K562 (cell line): Measurements from ENCODE around the gene GAS2L1. TPM values are rescaled to one million over a fixed set of nuclear protein-coding genes. Genes with fewer than 3 reads are reported as not detected.

Experiments used
- ATAC-seq: fragments of 200-7000 bp; cut with Tn5 transposase; 3 replicates; pipeline ENCODE4 v1.9.1; 2020; ENCODE audit warnings: moderate library complexity
- BruUV-seq: library from RNA; stranded (reverse); fragments of 400-500 nt; replicated peaks from 2 replicates; lab custom pipeline; 2021; lab: Mats Ljungman, UMichigan
- CTCF ChIA-PET: fragments of 300-600 bp; formaldehyde crosslinking; extraction: SDS; loops from one replicate; lab custom pipeline; 2021; ENCODE audit warnings: low intra/inter-chr PET ratio; lab: Yijun Ruan, JAX
- POLR2A ChIA-PET: fragments of 300-600, 350-650 bp; sonication (Branson Sonifier 250); formaldehyde crosslinking; extraction: SDS; loops from one replicate; lab custom pipeline; 2021; ENCODE audit warnings: antibody characterized with exemption, inconsistent platforms; lab: Yijun Ruan, JAX
- DNase-seq, 4 experiments: peaks; one replicate each; pipeline versions ENCODE4 v3.0.0 to v3.0.0-alpha.2; 2011 to 2018; ENCODE audit warnings: low spot score in 3 of 4, mixed read lengths in 3 of 4; ENCODE audit errors: extremely low read depth in 1 of 4
- FAIRE-seq: peaks from 2 replicates; lab custom pipeline; 2011; peaks lifted over from hg19 to GRCh38; lab: Jason Lieb, UNC
- H2AFZ ChIP-seq: 2 replicates; pipeline ENCODE4 v1.6.0; 2011; ENCODE audit warnings: low read depth, low read length, control low read depth, inconsistent platforms
- H3K27ac ChIP-seq: fragments of 200-600 bp; 3 replicates; pipeline ENCODE4 v1.8.0; 2011; ENCODE audit warnings: low read depth, mild to moderate bottlenecking, control low read depth, inconsistent platforms, low read length, moderate library complexity, mixed read lengths; ENCODE audit errors: extremely low read depth
- H3K27me3 ChIP-seq, 2 experiments: fragments of 300-600 bp in 1 of 2; 2 replicates in 1 of 2; 3 replicates in 1 of 2; pipeline versions ENCODE4 v1.6.0 to v1.8.0; 2011; ENCODE audit warnings: inconsistent platforms in 2 of 2, low read length in 2 of 2, mild to moderate bottlenecking in 1 of 2, mixed read lengths in 1 of 2, moderate library complexity in 1 of 2; ENCODE audit not compliant: control insufficient read depth in 2 of 2, insufficient read depth in 2 of 2
- H3K36me3 ChIP-seq: fragments of 300-600 bp; 3 replicates; pipeline ENCODE4 v1.8.0; 2011; ENCODE audit warnings: mild to moderate bottlenecking, low read length, inconsistent platforms; ENCODE audit not compliant: control insufficient read depth, insufficient read depth
- H3K4me1 ChIP-seq, 2 experiments: fragments of 200-600 bp in 1 of 2; replicated peaks in 1 of 2; 2 replicates in 1 of 2; 3 replicates in 1 of 2; pipeline versions ENCODE4 v1.5.1 to v1.8.0; 2011; ENCODE audit warnings: inconsistent platforms in 2 of 2, low read length in 2 of 2, mild to moderate bottlenecking in 1 of 2, mixed read lengths in 1 of 2, moderate library complexity in 1 of 2; ENCODE audit not compliant: control insufficient read depth in 2 of 2, insufficient read depth in 2 of 2
- H3K4me2 ChIP-seq: 2 replicates; pipeline ENCODE4 v1.6.1; 2011; ENCODE audit warnings: low read length, control low read depth, inconsistent platforms, mixed read lengths; ENCODE audit not compliant: insufficient read depth
- H3K4me3 ChIP-seq: fragments of 200-600 bp; sonication (generic), shearing (Covaris generic); 2 replicates; pipeline ENCODE4 v1.5.1; 2016; ENCODE audit warnings: control low read depth, inconsistent platforms
- H3K79me2 ChIP-seq: fragments of 200-600 bp; 3 replicates; pipeline ENCODE4 v1.8.0; 2011; ENCODE audit warnings: low read length, inconsistent platforms; ENCODE audit not compliant: control insufficient read depth, insufficient read depth
- H3K9ac ChIP-seq, 2 experiments: 2 replicates each; pipeline versions ENCODE4 v1.6.0 to v1.6.1; 2011; ENCODE audit warnings: low read depth in 2 of 2, low read length in 2 of 2, control low read depth in 1 of 2, inconsistent platforms in 1 of 2, mild to moderate bottlenecking in 1 of 2, mixed read lengths in 1 of 2; ENCODE audit not compliant: insufficient read depth in 1 of 2
- H3K9me1 ChIP-seq: one replicate; pipeline ENCODE4 v1.6.0; 2011; ENCODE audit warnings: inconsistent platforms, mild to moderate bottlenecking, low read length, moderate library complexity; ENCODE audit not compliant: control insufficient read depth, insufficient read depth
- H3K9me3 ChIP-seq: replicated peaks from 2 replicates; pipeline ENCODE4 v1.5.1; 2011; ENCODE audit warnings: low read depth, low read length, inconsistent platforms; ENCODE audit not compliant: control insufficient read depth, insufficient read depth
- H4K20me1 ChIP-seq: replicated peaks from 2 replicates; pipeline ENCODE4 v1.6.1; 2011; ENCODE audit warnings: low read length, inconsistent platforms, mixed read lengths; ENCODE audit not compliant: control insufficient read depth, insufficient read depth
- ATF3 ChIP-seq, 2 experiments: fragments of 450-650 bp in 1 of 2; sonication (generic) in 1 of 2; formaldehyde crosslinking in 1 of 2; IDR thresholded peaks in 1 of 2; conservative IDR thresholded peaks in 1 of 2; 2 replicates each; pipeline versions ENCODE4 v1.6.1 to v1.8.1; 2016 to 2023; ENCODE audit warnings: mild to moderate bottlenecking in 2 of 2, moderate library complexity in 2 of 2, inconsistent platforms in 1 of 2, missing genetic modification reagents in 1 of 2
- DDX20 ChIP-seq: fragments of 450-650 bp; IDR thresholded peaks from 2 replicates; pipeline ENCODE4 v1.6.1; 2016; ENCODE audit warnings: missing genetic modification characterization, low read depth, mild to moderate bottlenecking, missing compliant biosample characterization, moderate library complexity
- FOXK2 ChIP-seq, 2 experiments: fragments of 450-650 bp; IDR thresholded peaks in 1 of 2; conservative IDR thresholded peaks in 1 of 2; 2 replicates each; pipeline ENCODE4 v1.6.1; 2016; ENCODE audit warnings: low read depth in 2 of 2, mild to moderate bottlenecking in 1 of 2
- FUS ChIP-seq: fragments of 200-400 bp; formaldehyde crosslinking; optimal IDR thresholded peaks from 2 replicates; pipeline ENCODE3; 2017; ENCODE audit warnings: low read depth, low read length
- HNRNPUL1 ChIP-seq: fragments of 200-400 bp; formaldehyde crosslinking; IDR thresholded peaks from 2 replicates; pipeline ENCODE4 v1.6.1; 2017; ENCODE audit warnings: low read length
- KLF1 ChIP-seq: fragments of 450-650 bp; IDR thresholded peaks from 2 replicates; pipeline ENCODE4 v1.6.1; 2016; ENCODE audit warnings: missing genetic modification characterization, missing compliant biosample characterization
- NCOA1 ChIP-seq: fragments of 450-650 bp; IDR thresholded peaks from 2 replicates; pipeline ENCODE4 v1.6.1; 2016; ENCODE audit warnings: low read depth
- NR2C1 ChIP-seq, 2 experiments: fragments of 450-650 bp; IDR thresholded peaks; 2 replicates each; pipeline ENCODE4 v1.6.1; 2017; ENCODE audit warnings: mild to moderate bottlenecking in 2 of 2, antibody characterized with exemption in 1 of 2, inconsistent platforms in 1 of 2, missing compliant biosample characterization in 1 of 2, missing genetic modification characterization in 1 of 2
- RERE ChIP-seq: sonication (generic); formaldehyde crosslinking; IDR thresholded peaks from 2 replicates; pipeline ENCODE4 v1.8.0; 2023; ENCODE audit warnings: missing genetic modification reagents, mild to moderate bottlenecking, borderline replicate concordance
- in situ Hi-C: fragments of 300-500 bp; cut with MboI; formaldehyde crosslinking; loops from 4 replicates; pipeline ENCODE4 v1.15.0; 2018; ENCODE audit warnings: inconsistent platforms, mixed read lengths
- intact Hi-C: fragments of 100-400 bp; cut with micrococcal nuclease; formaldehyde crosslinking; loops from 2 replicates; pipeline ENCODE4 v1.14.2; 2022
- polyA plus RNA-seq, 8 experiments: library from polyadenylated mRNA; depleted of rRNA in 4 of 8; stranded (reverse) in 5 of 8; unstranded in 3 of 8; fragments of >200 nt; fragmentation: Nextera tagmentation in 2 of 8; fragmentation: Illumina TruSeq in 1 of 8; extraction: Ambion mirVana in 2 of 8; extraction: Trizol in 1 of 8; gene quantifications; 2 replicates each; pipeline versions ENCODE4 v1.2.1 to v1.2.3, GENCODE V29; 2011 to 2014; ENCODE audit warnings: inconsistent platforms in 1 of 8, missing spikeins in 1 of 8
- total RNA-seq, 7 experiments: library from RNA; depleted of rRNA in 6 of 7; stranded (reverse); fragments of >200 nt in 6 of 7; fragmentation: Illumina TruSeq in 2 of 7; extraction: Trizol in 2 of 7; gene quantifications; 2 replicates each; pipeline versions ENCODE4 v1.2.1 to v1.2.3, GENCODE V29; 2011 to 2021; ENCODE audit warnings: low replicate concordance in 1 of 7

GAS2L1 gene
- total and polyA plus RNA-seq, 9 of the 15 experiments (the other 6 are each of a cell fraction or from before 2014, with no cell fraction given): 0.56 to 19.7 (median 3.2) TPM

DNA sequence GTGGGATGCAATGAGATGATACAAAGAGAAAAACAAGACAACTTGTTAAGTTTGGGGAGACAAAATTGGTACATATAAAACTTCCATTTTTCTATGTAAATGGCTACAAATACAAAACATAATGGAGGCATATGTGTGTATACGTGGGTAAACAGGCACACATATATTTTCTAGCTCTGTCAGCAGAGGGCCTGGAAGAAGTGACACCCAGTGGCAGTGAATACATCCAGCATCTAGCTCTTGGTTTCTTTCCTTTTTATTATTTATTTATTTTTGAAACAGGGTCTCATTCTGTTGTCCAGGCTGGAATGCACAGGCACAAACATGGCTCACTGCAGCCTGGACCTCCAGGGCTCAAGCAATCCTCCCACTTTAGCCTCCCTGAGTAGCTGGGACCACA, 14.1 kb downstream of the GAS2L1 start (continued):
- TF ChIP-seq RERE (CRISPR knock-in tag) (no peak), FOXK2 (conservative IDR thresholded peaks at IDR 0.05 in 1 of 2, IDR thresholded peaks at IDR 0.05 in 1 of 2; ENCODE audit: low read depth in 2 of 2) (0 out of 4 replicates have a peak, but pooled peaks of 1 of the 2 experiments have one; percentile 30), KLF1 (tag) (no peak), NR2C1 (IDR thresholded peaks at IDR 0.05) (no peak), NR2C1 (tag; IDR thresholded peaks at IDR 0.05) (no peak)

- ChIA-PET CTCF (interaction anchor here (0.7 kb wide), 1 partner anchor 723 kb away, joined by 3 read pairs; no protein-coding TSS in a partner anchor), POLR2A (interaction anchor here (0.6 kb wide), 1 partner anchor 691 kb away, joined by 3 read pairs; no protein-coding TSS in a partner anchor)
- no peak overlapping the region for H3K4me3 ChIP-seq
- H3K36me3 ChIP-seq: peaks cover 16% of the 10 kb centered on the region; the same call in 1 of the 3 replicates
- intact Hi-C loops (no loop called here), in situ Hi-C loops (no loop called here)
- H2AFZ ChIP-seq: no peak overlapping the region
- no peaks in the 10 kb centered on the region for H3K79me2 ChIP-seq
- H3K4me1 ChIP-seq: no peaks in the 10 kb centered on the region; a peak in 1 of 5 replicates
- no peaks in the 10 kb centered on the region for H3K9me1 ChIP-seq
- no peaks in the 10 kb centered on the region for H3K27me3 ChIP-seq
- ATAC-seq: no peak
- H3K9ac ChIP-seq: no peak overlapping the region
- BruUV-seq: no TSS peak
- no peaks in the 10 kb centered on the region for H3K9me3 ChIP-seq
- no peak overlapping the region for H3K4me2 ChIP-seq
- DNase-seq: no peak
- H3K27ac ChIP-seq: no peak overlapping the region
- H4K20me1 ChIP-seq: no peaks in the 10 kb centered on the region
- no peak for FAIRE-seq
- TF ChIP-seq FUS (no peak), DDX20 (tag) (no peak), HNRNPUL1 (no peak), NCOA1 (no peak), ATF3 (IDR thresholded peaks at IDR 0.05) (no peak), ATF3 (CRISPR knock-in tag; conservative IDR thresholded peaks at IDR 0.05) (no peak)
Observed at GRCh38 chr22:29323641-29324040, 17.2 kb downstream of the GAS2L1 start.
